ENCODE results near the gene TTC7B.

TTC7B gene

DNA sequence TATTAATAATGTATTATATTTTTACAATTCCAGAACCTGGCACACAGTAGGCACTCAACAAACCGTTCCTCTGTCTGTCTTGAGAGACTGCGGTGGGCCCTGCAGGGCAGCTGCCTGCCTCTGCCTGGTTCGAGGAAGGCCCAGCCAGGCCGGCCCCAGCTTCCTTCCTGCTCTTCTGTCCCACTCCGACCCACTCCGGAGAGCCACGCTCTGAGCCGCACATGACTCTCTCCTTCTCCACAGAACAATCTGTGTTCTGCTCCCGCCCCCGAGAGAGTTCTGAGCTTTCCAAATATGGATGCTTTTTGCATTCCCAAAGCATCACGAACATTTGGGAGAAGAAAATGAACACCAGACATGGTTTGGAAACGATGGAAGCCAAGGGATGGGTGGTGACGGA lies 57.3 kb downstream of the TTC7B start:
- TF ChIP-seq SIN3A (IDR thresholded peaks at IDR 0.05; ENCODE audit: borderline replicate concordance, insufficient read depth, low read length) = no peak
- TF ChIP-seq, protein P1, sequence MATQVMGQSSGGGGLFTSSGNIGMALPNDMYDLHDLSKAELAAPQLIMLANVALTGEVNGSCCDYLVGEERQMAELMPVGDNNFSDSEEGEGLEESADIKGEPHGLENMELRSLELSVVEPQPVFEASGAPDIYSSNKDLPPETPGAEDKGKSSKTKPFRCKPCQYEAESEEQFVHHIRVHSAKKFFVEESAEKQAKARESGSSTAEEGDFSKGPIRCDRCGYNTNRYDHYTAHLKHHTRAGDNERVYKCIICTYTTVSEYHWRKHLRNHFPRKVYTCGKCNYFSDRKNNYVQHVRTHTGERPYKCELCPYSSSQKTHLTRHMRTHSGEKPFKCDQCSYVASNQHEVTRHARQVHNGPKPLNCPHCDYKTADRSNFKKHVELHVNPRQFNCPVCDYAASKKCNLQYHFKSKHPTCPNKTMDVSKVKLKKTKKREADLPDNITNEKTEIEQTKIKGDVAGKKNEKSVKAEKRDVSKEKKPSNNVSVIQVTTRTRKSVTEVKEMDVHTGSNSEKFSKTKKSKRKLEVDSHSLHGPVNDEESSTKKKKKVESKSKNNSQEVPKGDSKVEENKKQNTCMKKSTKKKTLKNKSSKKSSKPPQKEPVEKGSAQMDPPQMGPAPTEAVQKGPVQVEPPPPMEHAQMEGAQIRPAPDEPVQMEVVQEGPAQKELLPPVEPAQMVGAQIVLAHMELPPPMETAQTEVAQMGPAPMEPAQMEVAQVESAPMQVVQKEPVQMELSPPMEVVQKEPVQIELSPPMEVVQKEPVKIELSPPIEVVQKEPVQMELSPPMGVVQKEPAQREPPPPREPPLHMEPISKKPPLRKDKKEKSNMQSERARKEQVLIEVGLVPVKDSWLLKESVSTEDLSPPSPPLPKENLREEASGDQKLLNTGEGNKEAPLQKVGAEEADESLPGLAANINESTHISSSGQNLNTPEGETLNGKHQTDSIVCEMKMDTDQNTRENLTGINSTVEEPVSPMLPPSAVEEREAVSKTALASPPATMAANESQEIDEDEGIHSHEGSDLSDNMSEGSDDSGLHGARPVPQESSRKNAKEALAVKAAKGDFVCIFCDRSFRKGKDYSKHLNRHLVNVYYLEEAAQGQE (IDR thresholded peaks at IDR 0.05; ENCODE audit: insufficient read depth in 1 of 2, low read depth in 2 of 2, low read length in 2 of 2) = no peak
- TF ChIP-seq POLR2AphosphoS5 (IDR thresholded peaks at IDR 0.05; ENCODE audit: low read depth, low read length) = no peak
- no peak for TF ChIP-seq TAF1 (IDR thresholded peaks at IDR 0.05; ENCODE audit: borderline replicate concordance, insufficient read depth, low read length)
- TF ChIP-seq FOXP2 (optimal IDR thresholded peaks at IDR 0.05; ENCODE audit: borderline replicate concordance, extremely low read depth, extremely low read length, insufficient read depth) = no peak

DNA sequence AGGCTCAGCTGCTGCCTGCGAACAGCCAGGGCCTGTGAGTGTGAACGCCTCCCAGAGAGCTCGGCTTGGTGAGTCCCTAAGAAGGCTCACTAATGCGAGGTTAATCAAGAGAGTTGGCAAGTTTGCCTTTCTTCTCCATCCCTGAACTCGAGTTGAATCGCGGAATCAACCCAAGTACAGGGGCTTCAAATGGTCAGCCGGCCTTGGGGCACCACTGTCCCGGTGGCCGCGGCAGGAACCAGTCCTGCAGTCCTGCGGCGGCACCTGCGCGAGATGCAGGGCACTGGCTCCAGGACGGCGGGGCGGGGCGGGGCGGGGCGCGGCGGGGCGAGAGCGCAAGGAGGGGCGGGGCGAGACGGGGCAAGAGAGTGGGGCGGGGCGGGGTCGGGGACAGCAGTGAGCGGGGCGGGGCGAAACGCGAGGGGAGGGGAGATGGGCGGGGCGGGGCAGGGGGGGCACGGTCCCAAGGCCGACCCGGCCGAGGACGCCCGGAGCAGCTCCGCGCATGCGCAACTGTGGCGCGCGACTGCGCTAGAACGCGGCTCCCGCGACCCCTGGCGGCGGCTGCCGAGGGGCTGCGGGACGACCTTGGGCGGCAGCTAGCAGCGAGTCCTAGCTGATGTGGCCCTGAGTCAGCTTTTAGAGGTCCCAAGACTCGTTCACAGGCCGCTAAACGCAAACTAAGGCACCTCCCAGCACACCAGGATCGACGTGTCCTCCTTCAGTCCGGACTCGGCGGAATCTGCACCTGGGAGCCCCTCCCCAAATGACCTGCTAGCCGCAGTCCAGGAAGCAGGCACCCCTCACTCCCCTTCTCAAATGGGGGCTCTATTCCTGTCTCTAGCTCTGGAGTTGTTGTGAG lies 58.0 kb downstream of the TTC7B start:
- TF ChIP-seq POLR2AphosphoS5 (IDR thresholded peaks at IDR 0.05; ENCODE audit: low read depth, low read length) (no peak), FOXP2 (optimal IDR thresholded peaks at IDR 0.05; ENCODE audit: borderline replicate concordance, extremely low read depth, extremely low read length, insufficient read depth) (peak; percentile 64)

- no peak for TF ChIP-seq FOXP2 (optimal IDR thresholded peaks at IDR 0.05; ENCODE audit: borderline replicate concordance, extremely low read depth, extremely low read length, insufficient read depth)
- no peak for TF ChIP-seq TAF1 (IDR thresholded peaks at IDR 0.05; ENCODE audit: borderline replicate concordance, insufficient read depth, low read length)
- no peak for TF ChIP-seq POLR2AphosphoS5 (IDR thresholded peaks at IDR 0.05; ENCODE audit: low read depth, low read length)
- TF ChIP-seq, protein P1 (IDR thresholded peaks at IDR 0.05; ENCODE audit: insufficient read depth in 1 of 2, low read depth in 2 of 2, low read length in 2 of 2) = no peak
- TF ChIP-seq SIN3A (IDR thresholded peaks at IDR 0.05; ENCODE audit: borderline replicate concordance, insufficient read depth, low read length) = no peak
Measured at GRCh38 chr14:90757452-90757851, 58.8 kb downstream of the TTC7B start.

- TF ChIP-seq, protein P1 (IDR thresholded peaks at IDR 0.05; ENCODE audit: insufficient read depth in 1 of 2, low read depth in 2 of 2, low read length in 2 of 2) = no peak
- TF ChIP-seq FOXP2 (optimal IDR thresholded peaks at IDR 0.05; ENCODE audit: borderline replicate concordance, extremely low read depth, extremely low read length, insufficient read depth) (no peak), POLR2AphosphoS5 (IDR thresholded peaks at IDR 0.05; ENCODE audit: low read depth, low read length) (no peak), SIN3A (IDR thresholded peaks at IDR 0.05; ENCODE audit: borderline replicate concordance, insufficient read depth, low read length) (no peak), TAF1 (IDR thresholded peaks at IDR 0.05; ENCODE audit: borderline replicate concordance, insufficient read depth, low read length) (no peak)
Measured at GRCh38 chr14:90756755-90757345, 59.4 kb downstream of the TTC7B start.

DNA sequence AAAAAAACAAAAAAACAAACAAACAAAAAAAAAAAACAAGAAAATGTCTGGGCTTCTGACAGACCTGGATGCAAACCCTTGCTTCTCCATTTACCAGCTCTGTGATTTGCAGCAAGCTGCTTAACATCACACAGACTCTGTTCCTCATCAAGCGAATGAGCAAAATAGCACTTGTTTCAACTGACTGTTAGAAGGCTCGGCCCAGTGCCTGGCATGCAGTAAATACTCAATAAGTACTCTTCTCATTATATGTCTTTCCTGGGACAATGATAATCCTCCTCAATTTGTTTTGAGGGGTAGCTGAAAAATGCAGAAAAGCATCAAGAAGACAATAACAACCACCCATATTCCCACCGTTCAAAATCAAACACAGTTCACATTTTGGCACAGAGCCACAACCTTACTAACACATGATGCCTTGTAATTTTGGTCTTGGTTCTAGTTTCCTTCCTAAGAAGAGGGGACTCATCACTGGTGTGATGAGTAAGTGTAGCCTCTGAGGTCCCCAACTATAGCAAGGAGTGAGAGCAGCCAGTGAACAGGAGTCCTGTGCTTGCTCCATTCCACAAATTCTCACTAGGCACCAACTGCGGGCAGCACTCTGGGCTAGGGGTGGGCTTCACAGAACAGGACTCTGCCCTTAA lies 60.4 kb downstream of the TTC7B start:
- TF ChIP-seq, protein P1 (IDR thresholded peaks at IDR 0.05; ENCODE audit: insufficient read depth in 1 of 2, low read depth in 2 of 2, low read length in 2 of 2) = no peak
